Retinal pigment epithelial cell (primary cell): ENCODE data around the gene TECPR2.

Experiments used
- DNase-seq: peaks from one replicate; pipeline ENCODE4 v3.0.0-alpha.2; 2010; ENCODE audit warnings: low read depth
- H3K4me3 ChIP-seq: 2 replicates; pipeline ENCODE4 v1.5.1; 2011; ENCODE audit warnings: mild to moderate bottlenecking, low read length, control low read depth, moderate library complexity
- CTCF ChIP-seq: conservative IDR thresholded peaks from 2 replicates; pipeline ENCODE4 v1.5.1; 2011; ENCODE audit warnings: low read depth, low read length, control low read depth, inconsistent platforms

TECPR2 gene, protein sequence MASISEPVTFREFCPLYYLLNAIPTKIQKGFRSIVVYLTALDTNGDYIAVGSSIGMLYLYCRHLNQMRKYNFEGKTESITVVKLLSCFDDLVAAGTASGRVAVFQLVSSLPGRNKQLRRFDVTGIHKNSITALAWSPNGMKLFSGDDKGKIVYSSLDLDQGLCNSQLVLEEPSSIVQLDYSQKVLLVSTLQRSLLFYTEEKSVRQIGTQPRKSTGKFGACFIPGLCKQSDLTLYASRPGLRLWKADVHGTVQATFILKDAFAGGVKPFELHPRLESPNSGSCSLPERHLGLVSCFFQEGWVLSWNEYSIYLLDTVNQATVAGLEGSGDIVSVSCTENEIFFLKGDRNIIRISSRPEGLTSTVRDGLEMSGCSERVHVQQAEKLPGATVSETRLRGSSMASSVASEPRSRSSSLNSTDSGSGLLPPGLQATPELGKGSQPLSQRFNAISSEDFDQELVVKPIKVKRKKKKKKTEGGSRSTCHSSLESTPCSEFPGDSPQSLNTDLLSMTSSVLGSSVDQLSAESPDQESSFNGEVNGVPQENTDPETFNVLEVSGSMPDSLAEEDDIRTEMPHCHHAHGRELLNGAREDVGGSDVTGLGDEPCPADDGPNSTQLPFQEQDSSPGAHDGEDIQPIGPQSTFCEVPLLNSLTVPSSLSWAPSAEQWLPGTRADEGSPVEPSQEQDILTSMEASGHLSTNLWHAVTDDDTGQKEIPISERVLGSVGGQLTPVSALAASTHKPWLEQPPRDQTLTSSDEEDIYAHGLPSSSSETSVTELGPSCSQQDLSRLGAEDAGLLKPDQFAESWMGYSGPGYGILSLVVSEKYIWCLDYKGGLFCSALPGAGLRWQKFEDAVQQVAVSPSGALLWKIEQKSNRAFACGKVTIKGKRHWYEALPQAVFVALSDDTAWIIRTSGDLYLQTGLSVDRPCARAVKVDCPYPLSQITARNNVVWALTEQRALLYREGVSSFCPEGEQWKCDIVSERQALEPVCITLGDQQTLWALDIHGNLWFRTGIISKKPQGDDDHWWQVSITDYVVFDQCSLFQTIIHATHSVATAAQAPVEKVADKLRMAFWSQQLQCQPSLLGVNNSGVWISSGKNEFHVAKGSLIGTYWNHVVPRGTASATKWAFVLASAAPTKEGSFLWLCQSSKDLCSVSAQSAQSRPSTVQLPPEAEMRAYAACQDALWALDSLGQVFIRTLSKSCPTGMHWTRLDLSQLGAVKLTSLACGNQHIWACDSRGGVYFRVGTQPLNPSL (N-terminal part only)

GRCh38 chr14:102362545-102363181 lies at the start of gene TECPR2, which contains the start of gene CINP:
Gene TECPR2 (plus strand): TSS chr14:102362941. CDS start chr14:102376722, 13,781 bp downstream.
Gene CINP (minus strand): TSS chr14:102362890. CDS start chr14:102362851, 39 bp downstream.
- H3K4me3 ChIP-seq = peak within 1 kb of the TSS; percentile 97
- no peak for TF ChIP-seq CTCF
- peak; percentile 75 for DNase-seq

DNA sequence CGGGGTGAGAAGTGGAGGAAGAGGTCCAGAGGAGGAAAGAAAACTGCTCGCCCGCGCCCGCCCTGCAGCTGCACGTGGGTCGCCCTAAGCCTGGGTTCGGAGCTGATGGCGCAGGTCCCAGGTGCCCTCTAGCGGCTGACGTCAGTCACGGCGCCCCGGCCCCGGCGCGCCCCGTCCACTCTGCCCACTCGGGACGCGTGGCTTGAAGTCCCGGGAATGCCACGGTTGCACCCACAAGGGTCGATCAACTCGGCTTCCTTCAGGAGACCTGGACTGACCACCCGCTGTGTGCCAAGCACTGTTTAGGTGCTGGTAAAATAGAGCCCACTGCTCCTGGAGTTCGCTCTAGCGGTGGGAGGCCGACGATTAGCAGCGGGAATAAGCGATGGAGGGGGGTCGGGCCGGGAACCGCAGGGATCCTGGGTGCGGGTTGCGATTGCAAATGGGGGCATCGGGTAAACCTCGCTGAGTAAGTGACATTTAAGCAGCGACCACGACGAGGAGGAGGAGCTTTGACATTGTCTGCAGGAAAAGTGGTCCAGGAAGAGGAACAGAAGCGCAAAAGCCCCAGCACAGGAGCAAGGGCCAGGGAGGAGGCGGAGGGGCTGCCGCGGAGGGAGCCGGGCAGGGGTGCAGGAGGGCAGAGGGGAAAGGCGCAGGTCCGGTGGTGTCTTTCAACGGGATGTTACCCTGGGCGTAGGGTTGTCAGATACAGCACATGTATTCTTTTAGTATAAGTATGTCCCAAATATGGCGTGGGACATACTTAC lies 48.3 kb upstream of the TECPR2 start:
- DNase-seq = no peak
- H3K4me3 ChIP-seq = peak overlapping the region; percentile 64
- peak; percentile 81 for TF ChIP-seq CTCF

DNA sequence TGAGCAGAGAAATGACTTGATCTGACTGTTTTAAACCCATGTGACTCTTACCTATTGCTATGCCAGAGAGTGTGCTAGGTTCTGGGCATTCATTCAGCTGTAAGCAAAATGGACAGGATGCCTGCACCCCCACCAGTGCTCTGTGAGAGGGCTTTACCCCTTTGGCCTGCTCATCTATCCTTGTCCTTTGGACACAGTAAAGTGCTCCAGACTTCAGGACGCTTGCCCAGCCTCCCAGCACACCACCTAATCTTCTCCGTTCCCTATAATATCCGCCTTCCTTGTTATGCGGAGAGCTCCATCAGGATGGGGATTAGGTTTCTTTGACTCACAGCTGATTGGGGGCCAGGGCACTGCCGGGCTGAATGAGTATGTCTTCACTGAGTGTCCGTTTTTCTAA lies 47.6 kb upstream of the TECPR2 start:
- no peak overlapping the region for H3K4me3 ChIP-seq
- DNase-seq = no peak
- TF ChIP-seq CTCF = no peak

DNA sequence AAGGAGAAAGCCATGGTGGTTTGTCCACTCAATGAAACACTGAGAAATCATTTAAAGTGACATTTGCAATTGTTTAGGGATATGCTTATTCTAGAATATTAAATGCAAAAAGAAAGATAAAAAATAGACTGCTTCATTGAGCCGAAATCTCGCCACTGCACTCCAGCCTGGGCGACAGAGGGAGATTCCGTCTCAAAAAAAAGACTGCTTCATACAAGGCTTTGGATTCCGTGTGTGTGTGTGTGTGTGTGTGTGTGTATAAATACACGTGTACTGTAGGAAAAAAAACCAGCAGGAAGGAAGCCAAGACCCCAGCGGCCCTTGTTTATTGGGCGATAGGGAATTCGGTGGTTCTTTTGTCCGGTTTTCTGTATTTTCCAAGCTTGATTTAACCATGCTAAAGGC lies 46.4 kb upstream of the TECPR2 start:
- DNase-seq = no peak
- no peak for TF ChIP-seq CTCF
- peak overlapping the region; percentile 76 for H3K4me3 ChIP-seq

DNA sequence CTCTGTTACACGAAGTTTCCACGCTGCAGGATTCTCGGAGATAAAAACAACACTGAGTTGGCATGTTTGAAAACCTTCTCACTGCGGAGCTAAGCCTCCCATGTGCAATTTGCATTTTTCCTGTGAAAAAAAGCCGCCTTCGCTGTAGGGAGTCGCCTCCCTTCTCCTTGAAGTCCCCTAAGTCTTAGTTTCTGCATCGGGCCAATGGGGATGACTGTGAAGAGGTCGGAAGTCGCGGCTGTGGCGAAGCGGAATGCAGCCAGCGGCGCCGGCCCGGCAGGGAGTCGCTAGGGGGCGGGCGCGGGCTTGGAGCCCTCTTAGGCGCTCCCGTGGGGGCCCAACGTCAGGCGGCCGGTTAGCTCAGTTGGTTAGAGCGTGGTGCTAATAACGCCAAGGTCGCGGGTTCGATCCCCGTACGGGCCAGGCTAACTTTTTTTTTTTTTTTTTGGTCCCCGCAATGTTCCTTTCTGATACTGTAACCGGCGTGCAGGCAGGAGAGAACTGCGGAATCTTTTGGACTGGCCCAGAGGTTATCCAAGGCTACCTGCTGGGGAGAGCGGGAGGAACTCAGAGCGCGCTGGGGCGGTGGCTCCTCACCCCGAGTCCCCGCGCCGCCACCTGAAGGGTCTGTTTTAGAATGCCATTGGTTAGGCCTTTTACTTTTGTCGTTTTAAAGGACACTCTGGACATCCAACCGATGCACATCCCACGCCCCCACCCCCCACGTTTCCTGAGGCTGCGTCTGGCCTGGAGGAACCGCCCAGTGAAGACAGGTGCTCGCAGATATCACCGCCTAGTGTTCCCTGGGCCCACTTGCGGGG lies 45.8 kb upstream of the TECPR2 start:
- DNase-seq = no peak
- peak; percentile 77 for TF ChIP-seq CTCF
- H3K4me3 ChIP-seq = peak overlapping the region; percentile 78
